GM21447 (cell line): ENCODE measurements around the gene TNNT3.

Experiments
- ATAC-seq: cut with Tn5 transposase; IDR thresholded peaks from one replicate; pipeline ENCODE4 v1.9.1; 2021; ENCODE audit not compliant: unreplicated experiment

The TNNT3 gene

GRCh38 chr11:1894759-1895158, 24.7 kb upstream of the TNNT3 start:
- no peak for ATAC-seq

GRCh38 chr11:1896468-1896867, 23.0 kb upstream of the TNNT3 start:
- ATAC-seq = no peak

- ATAC-seq = no peak
Measured at GRCh38 chr11:1896923-1897322, 22.6 kb upstream of the TNNT3 start.

- no peak for ATAC-seq
Measured at GRCh38 chr11:1899090-1899489, 20.4 kb upstream of the TNNT3 start.

GRCh38 chr11:1899686-1900085, 19.8 kb upstream of the TNNT3 start:
- ATAC-seq = no peak

- no peak for ATAC-seq
Measured at GRCh38 chr11:1906181-1906580, 13.3 kb upstream of the TNNT3 start.

- no peak for ATAC-seq
Measured at GRCh38 chr11:1906611-1907423, 12.7 kb upstream of the TNNT3 start.

GRCh38 chr11:1908618-1909017, 10.9 kb upstream of the TNNT3 start:
- no peak for ATAC-seq

GRCh38 chr11:1909524-1909923, 10.0 kb upstream of the TNNT3 start:
- no peak for ATAC-seq

GRCh38 chr11:1912289-1912878, 7.1 kb upstream of the TNNT3 start:
- ATAC-seq = no peak

GRCh38 chr11:1913271-1914060, 6.0 kb upstream of the TNNT3 start:
- no peak for ATAC-seq

- no peak for ATAC-seq
Measured at GRCh38 chr11:1915795-1916131, 3.7 kb upstream of the TNNT3 start.

- no peak for ATAC-seq
Measured at GRCh38 chr11:1916132-1916985, 3.1 kb upstream of the TNNT3 start.

GRCh38 chr11:1916986-1917522, 2.4 kb upstream of the TNNT3 start:
- no peak for ATAC-seq

- ATAC-seq = no peak
Measured at GRCh38 chr11:1917523-1918435, 1.7 kb upstream of the TNNT3 start.

GRCh38 chr11:1918436-1919315, 827 bp upstream of the TNNT3 start:
- no peak for ATAC-seq

GRCh38 chr11:1920128-1920908, 815 bp downstream of the TNNT3 start:
- no peak for ATAC-seq
